PC-3 (cell line): ENCODE results near the gene TNFSF13B. TPM values are rescaled to one million over a fixed set of nuclear protein-coding genes. Genes with fewer than 3 reads are reported as not detected.

Experiments used
- ATAC-seq: fragments of 200-7000 bp; cut with Tn5 transposase; 2 replicates; pipeline ENCODE4 v1.9.1; 2020; ENCODE audit warnings: mild to moderate bottlenecking, moderate library complexity
- BruUV-seq: library from RNA; stranded (reverse); fragments of 400-500 nt; replicated peaks from 2 replicates; lab custom pipeline; 2021; lab: Mats Ljungman, UMichigan
- CTCF ChIA-PET: fragments of 300-600 bp; sonication (Branson Sonifier 250); formaldehyde crosslinking; loops from one replicate; lab custom pipeline; 2022; ENCODE audit warnings: antibody characterized with exemption; lab: Charles Lee
- POLR2A ChIA-PET: fragments of 300-600 bp; sonication (Branson Sonifier 250); formaldehyde crosslinking; loops from one replicate; lab custom pipeline; 2022; ENCODE audit warnings: antibody characterized with exemption; ENCODE audit not compliant: unreplicated experiment; lab: Charles Lee
- DNase-seq: peaks from one replicate; pipeline ENCODE4 v3.0.0-alpha.2; 2015
- H2AFZ ChIP-seq: fragments of 300-600 bp; sonication (generic); 2 replicates; pipeline ENCODE4 v1.6.0; 2016; ENCODE audit warnings: antibody characterized with exemption, low read length
- H3F3A ChIP-seq: fragments of 300-600 bp; sonication (generic); one replicate; pipeline ENCODE4 v1.6.0; 2017; ENCODE audit warnings: antibody characterized with exemption, low read length, control low read depth, mild to moderate bottlenecking; ENCODE audit not compliant: unreplicated experiment
- H3K27ac ChIP-seq: fragments of 300-600 bp; sonication (generic); 2 replicates; pipeline ENCODE4 v1.5.1; 2016; ENCODE audit warnings: mild to moderate bottlenecking, low read length
- H3K27me3 ChIP-seq: fragments of 300-600 bp; sonication (generic); 2 replicates; pipeline ENCODE4 v1.6.1; 2016; ENCODE audit warnings: low read length, mixed read lengths
- H3K36me3 ChIP-seq: fragments of 300-600 bp; sonication (generic); 2 replicates; pipeline ENCODE4 v1.6.1; 2016; ENCODE audit warnings: low read depth, mixed run types, low read length, mixed read lengths
- H3K4me1 ChIP-seq: fragments of 300-600 bp; sonication (generic); 2 replicates; pipeline ENCODE4 v1.5.1; 2016; ENCODE audit warnings: low read length; ENCODE audit not compliant: insufficient read depth
- H3K4me2 ChIP-seq: fragments of 300-600 bp; sonication (generic); 2 replicates; pipeline ENCODE4 v1.6.0; 2016; ENCODE audit warnings: low read length
- H3K4me3 ChIP-seq: fragments of 300-600 bp; sonication (generic); 2 replicates; pipeline ENCODE4 v1.5.1; 2016; ENCODE audit warnings: mild to moderate bottlenecking, low read length, mixed read lengths
- H3K79me2 ChIP-seq: fragments of 300-600 bp; sonication (generic); 2 replicates; pipeline ENCODE4 v1.6.1; 2017; ENCODE audit warnings: low read length, mixed read lengths
- H3K9ac ChIP-seq: fragments of 300-600 bp; sonication (generic); 2 replicates; pipeline ENCODE4 v1.6.0; 2016; ENCODE audit warnings: mild to moderate bottlenecking, low read length
- H3K9me2 ChIP-seq: fragments of 300-600 bp; sonication (generic); replicated peaks from 2 replicates; pipeline ENCODE4 v1.6.1; 2016; ENCODE audit warnings: mixed run types, low read length, mixed read lengths
- H3K9me3 ChIP-seq: fragments of 300-600 bp; sonication (generic); 2 replicates; pipeline ENCODE4 v1.6.1; 2016; ENCODE audit warnings: low read length, mixed read lengths
- H4K20me1 ChIP-seq: fragments of 300-600 bp; sonication (generic); 2 replicates; pipeline ENCODE4 v1.6.1; 2016; ENCODE audit warnings: low read length, mixed read lengths
- CTCF ChIP-seq: fragments of 300-600 bp; sonication (generic); conservative IDR thresholded peaks from 2 replicates; pipeline ENCODE4 v1.5.1; 2017; ENCODE audit warnings: antibody characterized with exemption, low read depth, mild to moderate bottlenecking, low read length
- EZH2 ChIP-seq: fragments of 300-600 bp; sonication (generic); IDR thresholded peaks from one replicate; pipeline ENCODE4 v1.6.1; 2017; ENCODE audit warnings: antibody characterized with exemption, mild to moderate bottlenecking, low read length; ENCODE audit not compliant: unreplicated experiment
- EZH2phosphoT487 ChIP-seq: fragments of 300-600 bp; sonication (generic); IDR thresholded peaks from 2 replicates; pipeline ENCODE4 v1.6.1; 2018; ENCODE audit warnings: mild to moderate bottlenecking, antibody characterized with exemption, low read length, borderline replicate concordance
- intact Hi-C: fragments of 100-400 bp; cut with micrococcal nuclease; formaldehyde crosslinking; loops from 2 replicates; pipeline ENCODE4 v1.9.0; 2023
- total RNA-seq: library from RNA; depleted of rRNA; stranded (reverse); fragments of >200 nt; gene quantifications from 2 replicates; pipeline ENCODE4 v1.2.3, GENCODE V29; 2014

The TNFSF13B gene
- total RNA-seq, 1 experiment from 2014 or later = not detected

- H3K27me3 ChIP-seq = no peaks in the 10 kb centered on the region
- POLR2A ChIA-PET = no interaction called here
- no peaks in the 10 kb centered on the region for H3K9me3 ChIP-seq
- ATAC-seq (no peak), DNase-seq (no peak)
- no peak overlapping the region for H3K4me2 ChIP-seq
- H3K36me3 ChIP-seq = no peaks in the 10 kb centered on the region
- CTCF ChIA-PET = no interaction called here
- H3K4me1 ChIP-seq = peaks cover 19% of the 10 kb centered on the region; the same call in 1 of the 2 replicates
- no peak overlapping the region for H3K9ac ChIP-seq
- no peak overlapping the region for H3K4me3 ChIP-seq
- BruUV-seq = no TSS peak
- no peaks in the 10 kb centered on the region for H3K9me2 ChIP-seq
- no peaks in the 10 kb centered on the region for H3F3A ChIP-seq
- no peak overlapping the region for H2AFZ ChIP-seq
- TF ChIP-seq EZH2 = no peak
- TF ChIP-seq CTCF = no peak
- TF ChIP-seq EZH2phosphoT487 = no peak
- intact Hi-C loops = no loop called here
- H3K27ac ChIP-seq = no peak overlapping the region
- H3K79me2 ChIP-seq = peaks cover 77% of the 10 kb centered on the region
- H4K20me1 ChIP-seq = peaks cover 17% of the 10 kb centered on the region; the same call in 1 of the 2 replicates
These were observed 45.6 kb upstream of the TNFSF13B start for GRCh38 chr13:108223687-108224503.

- Histone ChIP-seq H3K4me3 (no peak overlapping the region), H3K4me2 (no peak overlapping the region), H3K4me1 (peaks cover 15% of the 10 kb centered on the region), H4K20me1 (peaks cover 14% of the 10 kb centered on the region; the same call in 1 of the 2 replicates), H3K27me3 (no peaks in the 10 kb centered on the region), H3K9me3 (no peaks in the 10 kb centered on the region), H3K9ac (no peak overlapping the region), H3K27ac (no peak overlapping the region), H3K36me3 (peaks cover 3% of the 10 kb centered on the region; the same call in 1 of the 2 replicates), H3F3A (no peaks in the 10 kb centered on the region), H3K9me2 (no peaks in the 10 kb centered on the region), H3K79me2 (peaks cover 69% of the 10 kb centered on the region), H2AFZ (no peak overlapping the region)
- intact Hi-C loops = loop anchor here (5.0 kb wide), 2 partner anchors 97 to 672 kb away; no protein-coding TSS in a partner anchor
- no peak for TF ChIP-seq EZH2phosphoT487
- TF ChIP-seq EZH2 = no peak
- ATAC-seq = no peak
- ChIA-PET POLR2A (no interaction called here), CTCF (no interaction called here)
- no TSS peak for BruUV-seq
- no peak for DNase-seq
These were observed 44.1 kb upstream of the TNFSF13B start for GRCh38 chr13:108225440-108225839.

GRCh38 chr13:108226184-108226583 lies 43.3 kb upstream of the TNFSF13B start:
- H3K4me2 ChIP-seq = no peak overlapping the region
- DNase-seq = no peak
- H3K9me3 ChIP-seq = no peaks in the 10 kb centered on the region
- no peak overlapping the region for H3K9ac ChIP-seq
- intact Hi-C loops = loop anchor here (5.0 kb wide), 2 partner anchors 96 to 671 kb away; no protein-coding TSS in a partner anchor
- no peak overlapping the region for H3K27ac ChIP-seq
- H3K79me2 ChIP-seq = peaks cover 62% of the 10 kb centered on the region
- peaks cover 17% of the 10 kb centered on the region for H3K4me1 ChIP-seq
- ChIA-PET CTCF (no interaction called here), POLR2A (interaction anchor here (0.6 kb wide), 1 partner anchor 913 kb away, joined by 3 read pairs; no protein-coding TSS in a partner anchor)
- BruUV-seq = no TSS peak
- H3K4me3 ChIP-seq = no peak overlapping the region
- ATAC-seq = no peak
- TF ChIP-seq EZH2 = no peak
- TF ChIP-seq EZH2phosphoT487 = no peak
- TF ChIP-seq CTCF = no peak
- H3K27me3 ChIP-seq = no peaks in the 10 kb centered on the region
- no peaks in the 10 kb centered on the region for H3K9me2 ChIP-seq
- no peaks in the 10 kb centered on the region for H3F3A ChIP-seq
- H4K20me1 ChIP-seq = 0 out of 2 replicates have a peak, but pooled peaks cover 13% of the 10 kb centered on the region
- H2AFZ ChIP-seq = no peak overlapping the region
- H3K36me3 ChIP-seq = peaks cover 3% of the 10 kb centered on the region; the same call in 1 of the 2 replicates
